Lower lobe of right lung (tissue), 2 donors: ENCODE results near the gene PLEKHG2. TPM values are rescaled to one million over a fixed set of nuclear protein-coding genes. Genes with fewer than 3 reads are reported as not detected.

Experiments
- ATAC-seq, 2 donors: fragments of 200-7000 bp; cut with Tn5 transposase; one replicate each; pipeline ENCODE4 v1.9.1; 2020 to 2022; ENCODE audit warnings: mild to moderate bottlenecking in 2 of 2, moderate library complexity in 2 of 2
- DNase-seq: peaks from one replicate; pipeline ENCODE4 v3.0.0-alpha.2; 2020
- H3K27ac ChIP-seq: fragments of 200-600 bp; one replicate; pipeline ENCODE4 v1.8.0; 2022
- H3K27me3 ChIP-seq: fragments of 200-600 bp; one replicate; pipeline ENCODE4 v1.8.0; 2022; ENCODE audit warnings: low read depth
- H3K36me3 ChIP-seq: fragments of 200-600 bp; one replicate; pipeline ENCODE4 v1.8.0; 2022; ENCODE audit warnings: mild to moderate bottlenecking
- H3K4me1 ChIP-seq: fragments of 200-600 bp; one replicate; pipeline ENCODE4 v1.8.0; 2022
- H3K4me3 ChIP-seq: fragments of 200-600 bp; one replicate; pipeline ENCODE4 v1.8.0; 2022; ENCODE audit warnings: mild to moderate bottlenecking
- H3K9me3 ChIP-seq: fragments of 200-600 bp; one replicate; pipeline ENCODE4 v1.8.0; 2022
- intact Hi-C: fragments of 100-400 bp; cut with DNase I; formaldehyde crosslinking; loops from one replicate; pipeline ENCODE4 v1.11.0; 2022
- total RNA-seq: library from RNA; stranded (reverse); fragmentation: NEBNext Ultra II Directional; extraction: Animal tissue kit (Norgen Biotek cat#: 25700); gene quantifications from one replicate; pipeline ENCODE4 v1.2.1, GENCODE V29; 2021
- TF ChIP-seq, protein P1 (sequence below): fragments of 200-600 bp; IDR thresholded peaks from one replicate; pipeline ENCODE4 v1.8.0; 2022; ENCODE audit warnings: antibody characterized with exemption, mild to moderate bottlenecking
- donor health status: DM: no; HTN: yes; CAD: no; lungs with severe emphysema.

PLEKHG2 gene
- total RNA-seq, 1 donor from 2014 or later: 24.7 TPM

GRCh38 chr19:39390451-39390750 lies 22.1 kb upstream of the PLEKHG2 start:
- peak; percentile 42 to 60 for ATAC-seq
- H3K4me3 ChIP-seq: peak overlapping the region; percentile 90
- H3K27me3 ChIP-seq: no peaks in the 10 kb centered on the region
- TF ChIP-seq, protein P1, sequence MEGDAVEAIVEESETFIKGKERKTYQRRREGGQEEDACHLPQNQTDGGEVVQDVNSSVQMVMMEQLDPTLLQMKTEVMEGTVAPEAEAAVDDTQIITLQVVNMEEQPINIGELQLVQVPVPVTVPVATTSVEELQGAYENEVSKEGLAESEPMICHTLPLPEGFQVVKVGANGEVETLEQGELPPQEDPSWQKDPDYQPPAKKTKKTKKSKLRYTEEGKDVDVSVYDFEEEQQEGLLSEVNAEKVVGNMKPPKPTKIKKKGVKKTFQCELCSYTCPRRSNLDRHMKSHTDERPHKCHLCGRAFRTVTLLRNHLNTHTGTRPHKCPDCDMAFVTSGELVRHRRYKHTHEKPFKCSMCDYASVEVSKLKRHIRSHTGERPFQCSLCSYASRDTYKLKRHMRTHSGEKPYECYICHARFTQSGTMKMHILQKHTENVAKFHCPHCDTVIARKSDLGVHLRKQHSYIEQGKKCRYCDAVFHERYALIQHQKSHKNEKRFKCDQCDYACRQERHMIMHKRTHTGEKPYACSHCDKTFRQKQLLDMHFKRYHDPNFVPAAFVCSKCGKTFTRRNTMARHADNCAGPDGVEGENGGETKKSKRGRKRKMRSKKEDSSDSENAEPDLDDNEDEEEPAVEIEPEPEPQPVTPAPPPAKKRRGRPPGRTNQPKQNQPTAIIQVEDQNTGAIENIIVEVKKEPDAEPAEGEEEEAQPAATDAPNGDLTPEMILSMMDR: no peak
- no peak for DNase-seq
- peaks cover 72% of the 10 kb centered on the region for H3K36me3 ChIP-seq
- intact Hi-C loops: no loop called here
- H3K27ac ChIP-seq: peak overlapping the region; percentile 98
- no peaks in the 10 kb centered on the region for H3K9me3 ChIP-seq
- H3K4me1 ChIP-seq: peaks cover 28% of the 10 kb centered on the region

GRCh38 chr19:39390751-39391437 lies 21.6 kb upstream of the PLEKHG2 start, which contains the start of the genes MED29 and PAF1:
Gene MED29, plus strand, starts transcription at chr19:39391378. Its CDS starts 45 bp downstream, at chr19:39391423.
Gene PAF1, minus strand, starts transcription at chr19:39391106. Its CDS starts 242 bp downstream, at chr19:39390864.
- DNase-seq: peak; percentile 97
- peak within 1 kb of the TSS; percentile 90 for H3K4me3 ChIP-seq
- H3K27me3 ChIP-seq: no peaks in the 10 kb centered on the region
- intact Hi-C loops: no loop called here
- peak; percentile 97 for ATAC-seq
- peaks cover 71% of the 10 kb centered on the region for H3K36me3 ChIP-seq
- TF ChIP-seq, protein P1: no peak
- H3K4me1 ChIP-seq: peaks cover 28% of the 10 kb centered on the region
- peak within 1 kb of the TSS; percentile 98 for H3K27ac ChIP-seq
- H3K9me3 ChIP-seq: no peaks in the 10 kb centered on the region

- Histone ChIP-seq H3K36me3 (peaks cover 46% of the 10 kb centered on the region), H3K4me3 (peak overlapping the region; percentile 28), H3K27me3 (no peaks in the 10 kb centered on the region), H3K27ac (peak overlapping the region; percentile 88), H3K4me1 (peaks cover 47% of the 10 kb centered on the region), H3K9me3 (no peaks in the 10 kb centered on the region)
- DNase-seq (peak; percentile 94), ATAC-seq (peak; percentile 77 to 89)
- intact Hi-C loops: no loop called here
- TF ChIP-seq, protein P1: peak; percentile 98
Observed at GRCh38 chr19:39397360-39398296, 14.8 kb upstream of the PLEKHG2 start.

DNA sequence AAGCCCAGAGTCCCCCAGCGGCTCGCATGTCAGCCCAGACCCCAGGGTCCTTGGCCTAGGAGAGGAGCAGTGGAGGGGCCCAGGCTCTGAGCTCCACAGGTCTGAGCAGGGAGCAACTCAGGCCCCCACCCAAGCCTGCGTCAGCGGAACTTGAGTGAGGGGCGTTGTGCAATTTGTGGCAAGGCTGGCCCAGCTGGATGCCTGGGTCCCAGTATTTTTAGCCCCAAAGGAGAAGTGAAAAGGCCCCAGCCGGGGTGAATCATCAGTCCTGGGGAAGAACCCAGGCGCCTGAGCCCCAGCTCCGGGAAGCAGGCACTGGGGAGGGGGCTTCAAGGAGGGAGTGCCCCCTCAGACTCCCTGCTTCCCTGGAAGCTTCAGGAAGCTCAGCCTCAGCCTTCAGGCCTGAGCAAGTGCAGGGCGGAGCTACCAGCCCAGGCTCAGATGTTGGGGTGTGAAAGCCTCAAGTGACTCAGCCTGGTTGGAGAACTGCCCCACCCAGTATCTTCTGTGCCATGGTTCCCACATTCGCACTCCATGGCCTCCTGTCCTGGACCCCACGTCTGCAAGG lies 14.1 kb upstream of the PLEKHG2 start:
- intact Hi-C loops: no loop called here
- peak overlapping the region; percentile 28 for H3K4me3 ChIP-seq

GRCh38 chr19:39399668-39400050 lies 12.8 kb upstream of the PLEKHG2 start:
- Histone ChIP-seq H3K27me3 (no peaks in the 10 kb centered on the region), H3K9me3 (no peaks in the 10 kb centered on the region), H3K4me1 (peaks cover 56% of the 10 kb centered on the region), H3K27ac (peak overlapping the region; percentile 88), H3K36me3 (peaks cover 26% of the 10 kb centered on the region), H3K4me3 (no peak overlapping the region)
- DNase-seq (no peak), ATAC-seq (no peak)
- TF ChIP-seq, protein P1: no peak
- intact Hi-C loops: no loop called here

More for the DNA sequence above, 14.1 kb upstream of the PLEKHG2 start:
- ATAC-seq: peak; percentile 12 to 41
- H3K36me3 ChIP-seq: peaks cover 39% of the 10 kb centered on the region
- H3K4me1 ChIP-seq: peaks cover 49% of the 10 kb centered on the region
- no peaks in the 10 kb centered on the region for H3K27me3 ChIP-seq
- TF ChIP-seq, protein P1: no peak
- peak overlapping the region; percentile 88 for H3K27ac ChIP-seq
- DNase-seq: peak; percentile 92
- no peaks in the 10 kb centered on the region for H3K9me3 ChIP-seq
